Cerebellar nuclear complex (tissue), 1 donor: Measurements from ENCODE around the gene TNPO1.
"Not testable (repeated sequence)": the region's sequence is repeated elsewhere in the genome, so short reads cannot be mapped to it uniquely, and the experiment has no call there.

Experiments used
- DNase-seq, 2 experiments: peaks; one replicate each; lab custom pipeline; 2025; lab: John Stamatoyannopoulos, UW

The TNPO1 gene

DNA sequence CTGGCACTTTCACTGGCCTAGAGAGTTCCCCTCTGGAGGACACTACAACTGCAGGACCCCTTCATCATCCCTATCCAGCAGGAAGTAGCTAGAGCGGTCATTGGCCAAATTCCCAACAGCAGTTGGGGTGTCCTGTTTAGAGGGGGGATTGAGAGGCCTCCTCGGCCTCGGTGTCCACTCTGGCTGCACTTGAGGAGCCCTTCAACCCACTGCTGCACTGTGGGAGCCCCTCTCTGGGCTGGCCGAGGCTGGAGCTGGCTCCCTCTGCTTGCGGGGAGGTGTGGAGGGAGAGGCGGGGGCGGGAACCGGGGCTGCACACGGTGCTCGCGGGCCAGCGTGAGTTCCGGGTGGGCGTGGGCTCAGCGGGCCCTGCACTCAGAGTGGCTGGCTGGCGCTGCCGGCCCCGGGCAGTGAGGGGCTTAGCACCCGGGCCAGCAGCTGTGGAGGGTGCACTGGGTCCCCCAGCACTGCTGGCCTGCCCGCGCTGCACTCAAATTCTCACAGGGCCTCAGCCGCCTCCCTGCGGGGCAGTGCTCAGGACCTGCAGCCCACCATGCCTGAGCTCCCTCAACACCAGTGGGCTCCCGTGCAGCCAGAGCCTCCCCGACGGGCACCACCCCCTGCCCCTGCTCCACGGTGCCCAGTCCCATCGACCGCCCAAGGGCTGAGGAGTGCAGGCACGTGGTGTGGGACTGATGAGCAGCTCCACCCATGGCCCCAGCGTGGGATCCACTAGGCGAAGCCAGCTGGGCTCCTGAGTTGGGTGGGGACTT, 118.7 kb downstream of the TNPO1 start:
- not testable (repeated sequence) for DNase-seq

- DNase-seq: no peak
These were observed 120.4 kb downstream of the TNPO1 start for GRCh38 chr5:72936893-72937292.

- no peak for DNase-seq
These were observed 121.1 kb downstream of the TNPO1 start for GRCh38 chr5:72937517-72938061.

DNA sequence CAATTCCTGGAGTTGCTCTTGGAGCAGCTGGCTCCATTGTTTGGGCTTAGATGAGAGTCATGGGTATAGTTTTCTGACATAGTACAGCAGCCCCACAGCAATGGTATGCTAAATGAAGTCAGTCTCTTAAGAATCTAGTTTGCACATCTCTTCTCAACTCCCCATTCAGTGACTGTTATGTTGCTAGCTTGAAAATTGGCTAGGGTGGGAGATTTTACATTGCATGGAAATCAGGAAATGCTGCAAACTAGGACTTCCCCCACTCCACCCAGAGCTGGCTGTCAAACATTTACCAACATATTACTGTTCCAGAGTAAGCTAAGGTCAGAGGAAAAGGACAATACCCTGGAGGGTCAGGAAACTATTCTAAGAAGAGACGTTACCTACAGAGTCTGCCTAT, 121.7 kb downstream of the TNPO1 start:
- no peak for DNase-seq

GRCh38 chr5:72940082-72940481, 123.6 kb downstream of the TNPO1 start:
- no peak for DNase-seq

DNA sequence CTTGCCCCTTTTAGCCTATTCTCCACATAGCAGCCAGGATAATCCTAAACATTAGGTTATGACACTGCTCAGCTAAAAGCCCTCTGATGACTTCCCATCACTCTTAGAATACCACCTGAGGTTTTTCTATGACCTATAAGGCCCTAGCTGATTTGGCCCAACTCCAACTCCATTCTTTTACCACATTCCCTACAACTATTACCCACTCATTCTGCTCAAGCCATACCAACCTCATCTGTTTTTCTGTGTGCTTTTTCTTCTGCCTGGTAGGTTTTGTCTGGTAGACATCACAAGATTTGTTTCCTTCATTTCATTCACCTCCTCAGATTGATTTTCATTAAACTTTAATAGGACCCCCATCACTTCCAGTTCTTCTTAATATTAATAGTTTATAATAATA, 126.8 kb downstream of the TNPO1 start:
- DNase-seq: no peak

- no peak for DNase-seq
These were observed 131.0 kb downstream of the TNPO1 start for GRCh38 chr5:72947498-72947897.

GRCh38 chr5:72949481-72949880, 133.0 kb downstream of the TNPO1 start:
- no peak for DNase-seq

- no peak for DNase-seq
These were observed 135.4 kb downstream of the TNPO1 start for GRCh38 chr5:72951671-72952468.

- no peak for DNase-seq
These were observed 137.9 kb downstream of the TNPO1 start for GRCh38 chr5:72954389-72954788.

DNA sequence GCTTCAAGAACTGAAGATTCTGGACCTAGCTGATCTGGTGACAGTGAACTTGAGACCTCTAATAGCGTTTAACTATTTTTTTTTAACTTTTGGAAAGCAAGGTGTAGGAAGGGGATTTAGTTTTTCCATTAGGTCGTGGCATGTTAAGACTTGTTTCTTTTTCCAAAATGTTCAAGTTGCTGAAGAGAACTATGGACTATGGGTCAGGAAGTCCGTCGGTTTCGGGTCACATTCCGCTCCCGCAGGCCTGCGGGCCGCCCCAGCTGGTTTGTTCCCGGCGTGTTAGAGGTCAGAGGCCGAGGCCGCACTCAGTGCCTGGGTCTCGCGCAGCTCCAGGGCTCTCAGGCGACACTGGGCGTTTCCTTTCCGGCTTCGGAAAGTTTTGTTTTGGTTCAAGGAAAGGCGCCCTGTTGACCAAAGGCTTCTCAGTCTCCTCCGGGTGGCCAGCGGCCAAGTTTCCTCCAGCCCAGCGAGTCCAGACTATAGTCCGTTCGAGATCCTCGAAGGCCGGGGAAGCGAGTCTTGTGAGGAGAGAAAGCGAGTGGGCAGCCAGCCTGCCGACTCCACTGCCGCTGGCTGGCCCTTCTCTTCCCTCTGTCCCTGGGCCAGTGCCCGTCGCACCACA, 138.8 kb downstream of the TNPO1 start:
- no peak for DNase-seq

DNA sequence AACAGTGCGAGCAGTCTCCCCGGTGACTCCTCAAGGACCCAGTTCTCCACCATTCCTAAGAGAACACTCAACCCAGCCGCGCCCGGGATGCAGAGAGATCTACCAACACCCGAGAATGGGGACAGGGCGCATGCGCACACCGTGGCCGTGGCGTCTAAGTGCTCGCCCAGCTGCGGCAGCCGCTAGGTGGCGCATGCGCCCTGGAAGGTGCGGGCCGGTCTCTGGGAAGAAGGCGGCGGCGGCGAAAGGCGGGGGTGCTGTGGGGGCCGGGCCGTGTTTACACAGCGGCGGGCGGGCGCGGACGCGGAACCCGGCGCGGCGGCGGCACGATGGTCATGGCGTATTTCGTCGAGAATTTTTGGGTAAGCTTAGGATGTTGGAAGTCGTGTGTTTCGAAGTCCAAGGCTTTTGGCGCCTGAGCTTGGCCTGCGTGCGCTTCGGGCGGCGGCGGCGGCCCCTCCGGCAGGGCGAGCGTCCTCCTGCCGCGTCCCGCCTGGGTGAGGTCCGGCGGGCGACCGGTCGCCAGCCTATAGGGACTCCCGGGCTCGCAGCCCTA, 139.4 kb downstream of the TNPO1 start, which contains the start of gene FCHO2:
FCHO2 (plus strand) TSS at position 274 of the 556 bp plus-strand sequence; CDS start at position 330, 56 bp downstream.
- peak; percentile 3 to 67 for DNase-seq

- DNase-seq: no peak
These were observed 140.1 kb downstream of the TNPO1 start for GRCh38 chr5:72956324-72957140.

DNA sequence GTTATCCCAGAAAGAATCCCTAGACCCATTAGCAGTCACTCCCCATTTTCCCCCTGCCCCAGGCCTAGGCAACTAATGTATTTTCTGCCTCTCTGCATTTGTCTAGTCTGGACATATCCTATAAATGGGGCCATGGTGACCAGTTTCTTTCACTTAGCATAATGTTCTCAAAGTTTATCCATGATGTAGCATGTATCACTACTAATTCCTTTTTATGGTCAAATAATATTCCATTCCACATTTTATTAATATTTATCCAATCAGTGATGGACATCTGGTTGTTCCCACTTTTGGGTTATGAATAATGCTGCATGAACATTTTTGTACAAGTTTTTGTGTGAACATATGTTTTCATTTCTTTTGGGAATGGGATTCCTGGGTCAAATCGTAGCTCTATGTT, 140.9 kb downstream of the TNPO1 start:
- no peak for DNase-seq

DNA sequence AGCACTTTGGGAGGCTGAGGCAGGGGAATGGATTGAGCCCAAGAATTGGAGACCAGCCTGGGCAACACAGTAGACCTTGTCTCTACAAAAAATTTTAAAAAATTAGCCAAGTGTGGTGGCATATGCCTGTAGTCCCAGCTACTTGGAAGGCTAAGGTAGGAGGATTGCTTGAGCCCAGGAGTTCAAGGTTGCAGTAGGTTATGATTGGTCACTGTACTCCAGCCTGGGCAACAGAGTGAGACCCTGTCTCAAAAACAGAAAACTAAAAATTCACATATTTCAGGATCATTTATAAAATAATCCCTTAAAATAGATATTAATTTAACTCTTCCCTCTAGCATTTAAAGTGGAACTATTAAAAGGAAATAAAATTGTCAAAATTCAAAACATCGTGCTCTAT, 142.8 kb downstream of the TNPO1 start:
- no peak for DNase-seq
